Stimulated activated CD4-positive, alpha-beta T cell treated with anti-CD3 and anti-CD28 coated beads, Interleukin-2, amount 100 ng/mL, for 24 hours (primary cell): ENCODE measurements around the gene GSG1L.

Source experiments
- DNase-seq, 2 donors: peaks; one replicate each; pipeline ENCODE4 v3.0.0-alpha.2; 2020

GSG1L gene

DNA sequence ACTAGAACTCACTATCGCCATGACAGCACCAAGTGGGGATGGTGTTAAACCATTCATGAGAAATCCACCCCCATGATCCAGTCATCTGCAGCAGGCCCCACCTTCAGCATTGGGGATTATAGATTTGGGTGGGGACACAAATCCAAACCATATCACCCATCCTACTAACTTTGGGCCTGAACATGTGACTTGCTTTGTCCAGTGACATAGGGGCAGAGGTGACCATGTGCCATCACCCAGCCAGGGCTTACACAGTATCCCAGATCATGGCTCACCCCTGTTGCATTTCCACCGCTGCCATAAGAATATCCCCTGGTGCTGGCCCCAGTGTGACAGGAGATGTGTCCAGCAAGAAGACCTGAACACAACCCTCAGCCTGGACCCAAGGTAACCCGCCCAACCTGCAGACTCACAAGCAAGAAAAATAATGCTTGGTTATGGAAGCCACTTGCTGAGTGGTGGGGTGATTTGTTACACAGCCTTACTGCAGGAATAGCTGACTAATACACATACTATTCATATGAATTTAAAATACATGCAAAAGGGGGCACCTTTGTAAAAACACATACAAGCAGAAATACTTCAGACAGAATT, 130.9 kb downstream of the GSG1L start:
- no peak for DNase-seq

DNA sequence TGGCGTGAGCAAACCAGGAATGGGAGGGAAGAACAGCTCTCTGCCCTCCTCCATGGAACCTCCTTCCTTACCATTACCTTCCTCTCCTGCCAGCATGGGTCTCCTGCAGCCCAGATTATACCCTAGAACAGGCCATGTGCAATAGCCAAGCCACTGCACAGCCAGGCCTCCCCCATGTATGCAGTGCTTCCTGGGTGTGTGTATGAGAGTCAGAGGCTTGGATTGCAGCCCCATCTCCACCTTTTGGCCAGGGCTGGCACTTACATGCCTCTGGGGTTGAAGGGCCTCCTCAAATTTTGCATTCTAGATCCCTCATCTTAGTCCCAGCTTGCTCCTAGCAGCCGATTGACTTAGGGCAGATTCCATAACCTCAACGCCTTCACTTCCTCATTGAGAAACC, 133.7 kb downstream of the GSG1L start:
- DNase-seq = no peak

DNA sequence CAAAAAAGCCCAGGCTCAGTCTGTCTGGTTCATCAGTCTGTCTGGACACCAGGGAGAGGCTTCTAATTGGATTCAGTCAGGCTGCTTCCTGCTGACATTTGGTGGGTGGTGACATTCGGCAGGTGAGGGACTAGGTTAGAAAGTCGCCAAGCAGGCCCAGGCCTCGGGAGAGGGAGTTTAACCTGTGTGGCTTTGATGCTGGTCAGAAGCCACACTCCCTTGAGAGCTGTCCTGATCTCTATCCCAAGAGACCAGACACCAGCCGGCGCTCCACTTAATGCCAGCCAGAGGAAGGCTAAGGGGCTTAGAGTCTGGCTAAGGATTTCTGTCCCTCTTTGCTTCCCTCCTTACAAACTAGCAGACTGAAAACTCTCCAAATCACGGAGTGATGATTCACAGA, 135.0 kb downstream of the GSG1L start:
- no peak for DNase-seq

DNA sequence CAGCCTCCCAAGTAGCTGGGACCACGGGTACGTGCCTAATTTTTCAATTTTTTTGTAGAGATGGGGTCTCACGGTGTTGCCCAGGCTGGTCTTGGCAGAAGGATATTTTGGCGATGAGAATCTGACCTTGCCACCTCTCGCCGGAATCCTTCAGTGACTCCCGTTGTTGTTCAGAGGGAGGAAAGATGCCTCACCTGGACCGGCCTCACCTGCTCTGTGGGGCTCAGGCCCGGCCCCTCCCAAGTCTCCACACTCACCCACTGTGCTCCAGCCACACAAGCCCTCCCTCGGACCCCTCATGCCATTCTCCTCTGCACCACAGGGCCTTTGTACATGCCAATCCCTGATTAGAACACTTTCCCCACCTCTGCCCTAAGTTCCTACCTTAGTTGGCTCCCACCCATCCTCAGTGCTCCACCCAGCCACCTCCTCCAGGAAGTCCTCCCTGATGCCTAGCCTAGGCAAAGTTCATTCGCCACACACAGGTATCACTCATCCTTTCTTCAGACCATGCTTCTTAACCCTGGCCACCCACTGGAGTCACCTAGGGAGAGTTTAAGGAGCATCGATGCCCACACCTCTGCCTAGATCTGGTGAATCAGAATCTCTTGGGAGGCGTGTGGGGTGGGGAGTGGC, 136.1 kb downstream of the GSG1L start:
- DNase-seq = no peak

DNA sequence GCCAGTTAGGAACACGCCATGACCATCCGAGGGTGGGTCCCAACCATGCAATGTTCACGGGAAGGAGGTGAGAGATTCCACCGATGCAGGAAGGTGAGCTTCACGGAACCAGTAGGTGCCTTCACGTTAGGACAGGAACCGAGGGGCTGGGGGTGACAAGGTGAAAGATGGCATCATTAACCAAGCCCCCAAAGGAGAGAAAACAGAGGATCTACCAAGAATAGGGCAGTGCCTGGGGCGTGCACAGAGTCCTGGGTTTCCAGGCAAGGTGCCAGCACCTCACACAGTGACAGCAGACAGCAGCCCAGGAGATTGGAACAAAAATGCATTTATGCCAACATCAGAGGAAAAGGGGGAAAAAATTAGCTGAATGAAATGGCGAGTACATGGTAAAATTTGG, 137.9 kb downstream of the GSG1L start:
- no peak for DNase-seq

DNA sequence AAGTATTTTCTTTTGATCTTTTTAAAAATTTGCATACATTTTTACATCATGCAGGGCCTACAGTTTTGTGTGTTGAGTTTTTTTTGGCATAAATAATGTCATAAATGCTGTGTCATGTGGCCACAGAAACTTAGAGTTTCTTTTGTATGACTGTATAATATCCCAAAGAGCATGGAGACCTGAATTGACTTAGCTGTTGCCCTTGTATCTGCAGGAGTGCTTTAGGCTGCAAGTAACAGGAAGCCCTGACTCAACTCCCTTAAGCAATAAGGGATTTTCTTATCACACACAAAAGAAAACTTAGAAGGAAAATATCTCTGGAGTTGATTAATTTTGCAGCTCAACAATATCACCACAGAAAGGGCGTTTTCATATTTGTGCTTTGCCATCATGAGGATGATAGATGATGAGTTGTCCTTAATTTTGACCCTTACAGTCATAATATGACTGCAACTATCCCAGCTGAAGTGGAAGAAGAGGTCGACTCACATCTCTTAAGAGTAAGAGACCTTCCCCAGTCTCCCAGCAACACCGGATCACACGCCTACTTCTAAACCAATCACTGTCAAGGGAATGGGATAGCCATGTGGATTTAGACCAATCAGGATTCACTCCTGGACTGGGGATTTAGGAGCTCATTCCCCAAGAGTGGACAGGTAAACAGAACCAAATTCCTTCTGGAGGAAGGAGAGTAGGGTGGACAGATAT, 138.9 kb downstream of the GSG1L start:
- no peak for DNase-seq

DNA sequence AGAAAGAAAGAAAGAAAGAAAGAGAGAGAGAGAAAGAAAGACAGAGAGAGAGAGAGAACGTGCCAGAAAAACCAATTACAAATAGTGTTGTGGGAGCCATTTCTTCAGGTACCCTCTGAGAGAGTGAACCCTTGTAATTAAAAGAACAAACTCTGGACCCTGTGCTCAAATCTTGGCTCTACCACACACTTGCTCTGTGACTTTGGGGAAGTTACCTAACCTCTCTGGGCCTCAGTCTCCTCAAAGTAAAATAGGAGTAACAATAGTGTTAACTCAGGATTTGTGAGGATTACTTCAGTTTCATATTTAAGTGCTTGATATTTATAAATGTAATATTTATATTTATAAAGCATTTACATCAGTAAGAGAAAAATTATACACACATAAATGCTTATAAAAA, 139.8 kb downstream of the GSG1L start:
- no peak for DNase-seq

DNA sequence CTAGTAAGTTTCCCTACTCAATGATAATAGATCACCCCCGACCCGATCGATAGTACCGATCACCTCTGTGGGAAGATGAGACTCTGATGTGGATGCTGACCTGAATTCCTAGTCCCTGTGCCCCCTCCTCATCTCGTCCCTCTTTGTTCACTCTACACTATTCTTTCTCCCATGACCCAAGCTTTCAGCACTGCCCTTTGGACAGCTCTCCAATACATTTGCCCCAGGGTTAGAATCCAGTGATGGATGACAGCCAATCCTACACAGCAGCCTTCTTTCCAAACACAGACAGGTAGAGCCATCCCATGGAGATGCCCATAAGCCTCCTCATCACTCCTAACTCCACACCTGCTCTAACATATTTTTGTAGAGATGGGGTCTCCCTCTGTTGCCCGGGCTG, 141.1 kb downstream of the GSG1L start:
- no peak for DNase-seq

DNA sequence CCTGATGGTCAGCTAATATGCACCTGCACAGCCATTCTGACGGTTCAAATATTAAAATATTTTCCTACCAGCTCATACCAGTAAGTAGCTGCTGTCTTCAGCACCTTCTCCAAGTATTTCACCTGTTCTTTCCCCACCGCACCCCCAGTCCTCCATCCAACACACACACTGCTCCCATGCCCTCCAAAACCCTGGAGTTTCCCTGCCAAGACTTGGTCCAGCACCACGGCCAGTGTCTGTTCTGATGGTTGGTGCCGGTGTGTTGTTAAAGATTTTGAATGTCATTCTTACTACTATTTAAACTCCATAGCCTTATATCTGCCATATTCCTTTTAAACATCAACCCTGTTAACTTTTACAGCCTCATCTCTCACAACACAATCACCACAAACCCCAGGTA, 142.4 kb downstream of the GSG1L start:
- no peak for DNase-seq

DNA sequence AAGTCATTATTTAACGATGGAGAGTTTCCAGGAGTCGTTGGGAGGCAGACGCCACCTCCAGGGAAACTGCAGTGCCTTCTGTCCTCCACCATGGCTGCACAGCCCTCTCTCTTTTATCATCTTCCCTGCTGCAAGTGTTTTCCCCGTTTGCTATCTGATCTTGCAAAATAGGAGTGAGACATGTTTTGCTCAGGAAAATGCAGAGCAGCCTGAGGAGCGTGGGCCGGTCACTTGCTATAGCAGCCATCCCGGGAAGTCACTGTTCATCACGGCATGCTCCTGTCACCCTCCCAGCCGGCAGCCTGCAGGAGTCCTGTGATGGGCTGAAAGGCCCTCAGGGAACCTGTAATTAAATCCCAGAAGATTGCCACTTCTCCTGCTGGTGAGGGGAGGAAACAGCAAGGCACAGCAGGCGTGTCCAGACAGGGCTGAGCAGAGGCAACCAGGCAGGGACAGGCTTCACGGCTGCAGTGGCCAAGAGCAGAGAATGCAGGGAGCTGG, 143.1 kb downstream of the GSG1L start:
- DNase-seq = no peak

DNA sequence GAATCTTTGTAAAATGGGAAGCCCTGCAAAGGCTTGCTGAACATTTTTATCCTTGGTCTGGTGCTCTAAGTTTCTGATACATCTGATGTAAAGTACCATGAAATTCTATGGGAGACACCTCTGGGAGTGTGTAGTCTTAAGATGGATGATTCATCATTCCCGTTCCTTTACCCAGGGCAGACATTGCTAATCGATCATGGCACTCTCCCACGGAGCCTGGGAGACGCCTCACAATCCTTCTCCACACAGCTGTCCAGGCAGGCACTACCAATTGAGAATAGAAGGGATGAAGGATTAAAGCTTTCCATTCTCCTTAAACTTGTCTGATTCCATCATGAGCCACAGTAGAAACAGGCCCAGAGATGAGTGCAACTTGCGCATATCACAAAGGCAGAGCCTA, 144.8 kb downstream of the GSG1L start:
- no peak for DNase-seq

DNA sequence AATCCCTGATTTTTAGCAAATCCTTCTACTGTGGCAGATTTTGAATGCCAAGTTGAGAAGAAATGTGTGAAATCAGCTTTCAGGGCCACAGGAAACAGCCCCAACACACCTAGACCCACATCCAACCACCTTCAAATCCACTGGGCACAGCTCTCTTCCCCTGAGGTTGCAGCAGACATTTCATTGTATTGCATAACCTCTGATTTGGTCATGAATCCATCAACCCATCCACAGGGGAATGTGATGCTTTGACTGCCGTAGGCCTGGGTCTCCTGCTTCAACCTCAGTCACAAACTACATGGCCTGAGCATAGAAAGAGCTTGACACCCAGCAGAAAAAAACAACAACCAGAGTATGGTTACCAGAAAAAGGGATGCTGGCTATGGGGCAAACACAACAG, 145.6 kb downstream of the GSG1L start:
- no peak for DNase-seq

DNA sequence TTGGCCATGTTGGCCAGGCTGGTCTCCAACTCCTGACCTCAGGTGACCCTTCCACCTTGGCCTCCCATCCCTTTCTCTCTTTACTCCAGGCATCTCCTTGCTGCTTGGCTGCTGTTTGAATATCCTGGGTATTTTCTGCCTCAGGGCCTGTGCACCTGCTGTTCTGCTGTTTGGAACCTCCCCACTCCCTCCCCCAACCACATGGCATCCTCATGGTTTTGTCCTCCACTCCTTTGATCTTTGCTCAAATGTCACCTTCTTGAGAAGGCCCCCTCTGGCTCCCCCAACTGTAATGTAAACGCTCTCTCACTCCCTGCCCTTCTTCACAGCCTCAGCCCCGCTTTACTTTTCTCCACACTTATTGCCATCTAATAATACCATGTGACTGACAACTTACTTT, 152.0 kb downstream of the GSG1L start:
- no peak for DNase-seq

DNA sequence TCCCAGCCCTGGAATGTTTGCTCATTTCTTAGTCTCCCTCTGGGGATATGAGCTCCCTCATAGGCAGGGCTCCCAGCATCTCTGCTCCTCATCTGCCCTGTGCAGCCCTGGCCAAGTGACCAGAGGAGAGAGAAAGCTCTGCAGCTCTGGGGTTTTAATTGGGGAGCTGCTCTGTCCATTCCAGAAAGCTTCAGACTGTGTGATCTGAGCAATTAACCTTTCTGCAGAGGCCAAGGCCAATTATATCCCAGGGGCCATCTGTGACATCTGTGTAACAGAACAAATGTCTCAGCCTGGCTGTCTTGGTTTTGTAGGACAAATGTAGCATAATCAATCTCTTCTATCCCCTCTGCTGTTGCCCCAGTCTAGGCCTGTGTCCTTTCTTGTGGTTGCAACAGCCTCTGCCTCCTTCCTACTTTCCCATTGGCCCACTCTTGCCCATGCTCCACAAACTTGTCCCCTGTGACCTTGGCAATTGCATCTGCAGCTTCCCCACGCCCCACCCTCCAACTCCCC, 156.0 kb downstream of the GSG1L start:
- DNase-seq = no peak

DNA sequence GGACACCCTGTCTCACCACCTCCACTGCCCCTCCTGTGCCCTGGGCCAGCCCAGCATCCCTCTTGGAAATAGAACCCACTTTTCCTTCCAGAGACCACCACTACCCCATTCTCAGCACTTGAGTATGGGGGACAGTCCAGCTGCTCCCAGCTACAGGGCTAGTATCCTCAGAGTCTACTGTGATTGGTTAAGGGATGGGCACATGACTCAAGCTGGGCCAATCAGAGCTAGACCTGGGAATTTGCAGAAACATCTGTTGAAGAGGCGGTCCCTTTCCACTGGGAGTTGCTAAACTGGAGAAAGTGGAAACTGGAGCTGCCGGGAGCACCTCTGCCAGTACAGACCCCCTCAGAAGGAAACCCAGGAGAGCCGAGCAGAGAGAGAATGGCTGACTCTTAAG, 156.6 kb downstream of the GSG1L start:
- DNase-seq = no peak

DNA sequence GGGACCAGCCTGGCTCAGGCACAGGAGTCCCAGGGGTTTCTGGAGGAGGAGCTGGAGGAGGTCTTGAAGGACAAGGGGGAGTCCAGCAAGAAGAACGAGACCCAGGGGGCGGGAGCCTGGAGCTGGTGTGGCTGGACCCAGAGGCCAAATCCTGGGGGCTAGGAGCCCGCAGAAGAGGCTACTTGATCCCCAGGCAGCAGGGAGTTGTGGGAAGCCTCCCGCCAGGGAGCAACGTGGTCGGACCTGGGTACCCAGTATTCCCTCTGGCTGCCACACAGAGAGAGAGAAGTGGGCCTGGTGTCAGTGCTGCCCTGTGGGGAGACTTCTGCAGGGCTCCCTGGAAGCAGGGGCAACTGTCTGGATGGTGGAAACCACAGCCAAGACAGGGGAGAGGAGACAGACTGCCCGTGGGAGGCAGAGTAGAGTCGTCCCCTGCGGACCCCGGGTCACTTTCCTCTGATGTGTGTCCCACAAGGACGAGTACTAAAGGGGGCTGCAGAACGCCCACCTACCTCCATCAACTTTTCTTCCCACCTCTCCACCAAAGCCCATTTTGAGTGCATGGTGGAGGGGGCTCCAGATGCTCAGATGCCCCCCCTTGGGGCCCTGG, 160.4 kb downstream of the GSG1L start:
- DNase-seq = no peak

DNA sequence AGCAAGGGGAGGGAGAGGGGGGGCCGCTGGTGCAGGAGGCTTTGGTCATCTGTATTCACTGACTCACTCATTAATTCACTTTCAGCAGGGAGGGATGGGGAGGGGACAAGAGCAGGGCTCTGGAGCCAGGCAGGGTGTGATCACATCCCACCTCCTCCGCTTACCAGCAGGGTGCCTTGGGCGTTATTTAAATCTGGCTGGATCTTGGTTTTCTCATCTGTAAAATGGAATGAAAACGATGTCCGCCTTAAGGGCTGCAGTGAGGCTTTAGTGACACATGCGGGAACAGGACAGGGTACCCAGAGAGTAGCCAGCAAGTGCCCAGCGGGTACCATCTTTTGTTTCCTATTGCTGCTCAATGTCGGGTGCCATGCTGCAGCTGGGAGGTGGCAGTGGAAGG, 161.0 kb downstream of the GSG1L start:
- DNase-seq = no peak

DNA sequence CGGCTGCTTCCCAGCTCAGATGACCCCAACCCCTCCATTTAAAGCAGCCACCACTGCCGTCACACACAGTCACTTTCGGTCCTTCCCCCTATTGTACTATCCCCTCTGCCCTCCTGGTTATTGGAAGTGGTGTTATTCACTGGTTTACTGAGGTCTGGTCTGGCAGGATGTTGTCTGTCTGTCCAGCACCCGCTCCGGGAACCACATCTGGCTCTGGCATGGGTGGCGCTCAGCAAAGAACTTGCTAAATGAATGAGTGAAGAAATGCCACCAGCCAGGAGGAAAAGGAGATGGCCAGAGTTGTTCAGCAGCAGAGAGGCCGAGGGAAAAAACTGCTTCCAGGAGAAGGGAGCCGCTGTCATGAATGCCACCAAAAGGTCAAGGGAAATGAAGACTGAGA, 161.6 kb downstream of the GSG1L start:
- no peak for DNase-seq

DNA sequence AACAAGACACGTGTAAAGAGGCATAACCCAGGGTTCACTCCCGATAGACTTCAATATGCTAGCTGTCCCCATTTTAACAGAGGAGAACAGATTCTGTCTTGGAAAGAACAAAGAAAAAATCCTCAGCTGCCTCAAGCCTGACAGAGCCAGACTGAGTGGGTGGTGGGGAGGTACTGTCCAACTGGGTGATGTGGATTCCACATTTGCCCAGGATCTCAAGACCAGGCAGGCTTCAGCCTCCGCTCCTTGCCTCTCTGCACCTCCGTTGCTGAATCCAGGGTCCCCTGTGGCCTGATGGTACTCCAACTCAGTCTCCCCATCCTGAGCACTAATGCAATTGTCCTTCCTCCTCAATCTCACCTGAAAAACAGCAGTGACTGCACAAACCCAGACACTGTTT, 163.8 kb downstream of the GSG1L start:
- no peak for DNase-seq

DNA sequence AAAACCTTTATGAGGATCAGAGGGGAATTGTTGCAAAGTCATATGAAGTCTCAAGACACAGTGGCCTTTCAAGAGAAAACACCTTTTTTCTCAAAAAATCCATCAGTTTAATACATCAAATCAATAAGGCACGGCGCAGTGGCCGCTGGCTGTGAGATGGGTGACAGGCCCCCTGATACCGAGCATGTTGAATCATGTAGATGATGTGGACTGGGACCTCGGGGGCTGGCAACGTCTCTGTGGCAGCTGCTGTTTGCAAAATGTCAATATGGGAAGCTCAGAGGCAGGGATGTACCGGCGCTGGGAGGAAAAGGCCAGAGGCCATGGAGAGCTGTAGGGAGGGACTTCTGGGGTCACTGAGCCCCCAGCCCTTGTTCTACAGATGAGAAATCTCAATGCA, 169.1 kb downstream of the GSG1L start:
- DNase-seq = no peak

DNA sequence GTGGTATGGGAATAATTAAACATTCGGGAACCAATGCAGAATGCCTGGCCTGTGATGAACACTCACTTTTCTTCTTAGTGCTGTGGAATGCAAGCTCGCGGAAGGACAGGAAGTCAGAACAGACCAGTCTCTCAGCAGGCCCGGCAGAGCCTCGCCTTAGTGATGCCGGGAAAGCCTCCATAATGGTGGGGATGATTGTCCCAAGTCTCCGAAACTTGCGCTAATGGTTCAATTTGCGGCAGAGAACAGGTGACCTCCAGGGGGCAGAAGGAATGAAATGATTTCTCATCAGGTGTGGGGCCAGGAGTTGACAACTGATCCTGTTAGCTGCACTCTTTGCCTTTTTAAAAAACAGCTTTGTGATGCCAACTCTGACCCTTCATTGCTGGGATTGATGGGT, 170.6 kb downstream of the GSG1L start:
- DNase-seq = no peak

DNA sequence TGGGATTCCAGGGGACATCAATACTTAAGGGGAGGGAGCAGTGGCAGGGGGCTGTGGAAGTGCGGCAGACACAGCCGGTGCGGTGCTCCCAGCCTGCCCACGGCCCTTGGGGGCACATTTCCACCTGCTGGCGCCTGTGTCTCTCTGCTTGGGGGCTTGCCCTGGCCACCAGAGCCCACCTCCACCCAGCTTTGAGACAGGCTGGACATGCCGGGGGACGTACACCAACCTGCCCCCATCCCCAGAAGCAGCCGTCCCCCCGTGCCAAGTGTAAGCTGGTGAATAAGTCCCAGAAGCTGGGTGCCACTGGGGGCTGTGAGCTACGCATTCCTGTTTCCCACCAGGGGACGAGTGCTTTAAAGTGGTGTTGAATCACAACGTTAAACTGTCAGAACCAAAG, 172.6 kb downstream of the GSG1L start:
- no peak for DNase-seq

DNA sequence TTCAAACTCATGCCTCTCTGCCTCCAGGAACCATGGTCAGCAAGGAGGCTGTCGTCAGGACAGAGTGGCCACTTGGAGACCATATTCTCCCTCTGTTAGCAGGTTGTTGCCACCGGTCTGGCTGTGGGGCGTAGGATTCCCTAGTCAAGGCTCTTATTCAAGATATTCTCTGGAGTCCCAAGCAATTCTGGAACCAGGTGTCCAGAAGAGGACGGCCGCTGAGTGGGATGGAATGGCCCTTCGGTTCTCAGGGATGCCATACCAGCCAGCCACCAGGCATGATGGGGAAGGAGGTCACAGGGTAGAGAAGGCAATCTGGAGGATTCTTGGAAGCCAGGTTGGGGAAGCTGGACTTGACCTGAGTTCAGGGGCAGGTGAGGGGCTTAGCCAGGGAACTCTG, 173.5 kb downstream of the GSG1L start:
- no peak for DNase-seq

DNA sequence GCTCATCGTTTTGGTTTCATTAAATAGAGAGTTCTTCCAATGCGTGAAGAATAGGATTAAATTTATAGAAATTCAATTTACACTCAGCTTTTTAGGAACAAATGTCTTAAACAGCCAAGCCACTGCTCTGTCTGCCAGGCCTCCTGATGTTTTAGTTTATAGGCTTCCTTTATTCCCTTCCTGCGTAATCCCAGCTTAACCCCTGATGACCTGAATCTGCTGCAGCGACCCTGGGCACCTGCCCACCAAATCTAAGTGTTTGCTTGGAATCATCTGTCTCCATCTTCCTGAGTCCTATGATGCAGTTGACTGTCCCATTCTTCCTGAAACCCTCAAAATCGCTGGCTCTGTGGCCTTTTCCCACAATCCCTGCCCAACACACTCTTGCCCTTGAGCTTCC, 179.9 kb downstream of the GSG1L start:
- no peak for DNase-seq
